GM19452 (cell line): ENCODE measurements around the gene C2orf81.
"Not testable (repeated sequence)": the region's sequence is repeated elsewhere in the genome, so short reads cannot be mapped to it uniquely, and the experiment has no call there.

ENCODE experiments used
- ATAC-seq: cut with Tn5 transposase; IDR thresholded peaks from one replicate; pipeline ENCODE4 v1.9.1; 2021; ENCODE audit not compliant: unreplicated experiment

C2orf81 gene

DNA sequence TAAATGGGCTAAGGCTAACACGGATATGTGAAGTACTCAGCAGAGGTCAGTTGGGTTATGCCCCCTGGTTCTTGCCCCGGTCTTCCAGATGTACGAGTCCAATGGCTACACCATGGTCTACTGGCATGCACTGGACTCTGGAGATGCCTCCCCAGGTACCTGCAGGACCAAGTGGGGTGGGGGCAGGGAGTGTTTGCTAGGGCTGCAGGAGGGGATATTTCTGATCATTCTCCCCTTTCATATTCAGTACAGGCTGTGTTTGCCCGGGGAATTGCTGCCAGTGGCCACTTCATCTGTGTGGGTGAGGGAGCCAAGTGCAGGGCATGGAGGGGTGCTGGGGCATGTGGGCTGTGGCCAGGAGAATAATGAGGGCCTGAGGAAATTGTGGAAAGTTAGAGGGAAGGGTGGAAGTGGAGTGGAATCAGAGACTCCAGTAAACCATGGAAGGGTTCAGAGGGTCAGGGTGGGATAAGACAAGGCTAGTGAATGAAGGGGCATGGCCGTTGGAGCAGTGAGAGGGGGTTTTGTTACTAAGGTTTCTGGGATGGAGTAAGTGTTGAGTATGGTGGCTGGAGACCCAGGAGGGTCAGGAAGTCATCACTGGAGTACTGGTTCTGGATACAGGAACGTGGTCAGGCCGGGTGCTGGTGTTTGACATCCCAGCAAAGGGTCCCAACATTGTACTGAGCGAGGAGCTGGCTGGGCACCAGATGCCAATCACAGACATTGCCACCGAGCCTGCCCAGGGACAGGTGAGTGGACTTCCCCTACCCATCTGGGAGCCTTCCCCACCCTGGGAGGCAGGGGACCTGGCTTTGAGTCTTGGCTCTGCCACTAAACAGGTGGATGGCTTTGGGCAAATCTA, 2.0 kb upstream of the C2orf81 start:
- no peak for ATAC-seq

- ATAC-seq = not testable (repeated sequence)
Measured at GRCh38 chr2:74420443-74421103, 846 bp downstream of the C2orf81 start.

DNA sequence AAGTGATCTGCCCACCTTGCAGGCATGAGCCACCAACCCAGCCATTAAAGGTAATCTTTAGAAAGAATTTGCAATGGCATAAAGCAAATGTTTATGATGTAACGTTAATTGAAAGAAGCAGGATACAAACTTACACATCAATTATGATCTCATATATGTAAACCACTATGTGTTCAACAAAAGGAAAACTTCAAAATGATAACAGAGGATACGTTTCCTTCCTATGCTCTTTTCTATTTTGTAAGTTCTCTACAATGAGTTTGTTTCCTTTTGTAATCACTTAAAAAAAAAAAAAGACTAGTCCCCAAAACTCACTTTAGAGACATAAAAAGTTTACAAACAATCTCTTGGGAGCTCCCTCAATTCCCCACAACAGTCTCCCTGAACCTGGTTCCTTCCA, 1.4 kb downstream of the C2orf81 start:
- ATAC-seq = no peak

- ATAC-seq = no peak
Measured at GRCh38 chr2:74419345-74419744, 2.1 kb downstream of the C2orf81 start.

- ATAC-seq = no peak
Measured at GRCh38 chr2:74418312-74418711, 3.1 kb downstream of the C2orf81 start.

GRCh38 chr2:74417763-74418162, 3.7 kb downstream of the C2orf81 start:
- ATAC-seq = no peak

- ATAC-seq = no peak
Measured at GRCh38 chr2:74417197-74417596, 4.2 kb downstream of the C2orf81 start.

DNA sequence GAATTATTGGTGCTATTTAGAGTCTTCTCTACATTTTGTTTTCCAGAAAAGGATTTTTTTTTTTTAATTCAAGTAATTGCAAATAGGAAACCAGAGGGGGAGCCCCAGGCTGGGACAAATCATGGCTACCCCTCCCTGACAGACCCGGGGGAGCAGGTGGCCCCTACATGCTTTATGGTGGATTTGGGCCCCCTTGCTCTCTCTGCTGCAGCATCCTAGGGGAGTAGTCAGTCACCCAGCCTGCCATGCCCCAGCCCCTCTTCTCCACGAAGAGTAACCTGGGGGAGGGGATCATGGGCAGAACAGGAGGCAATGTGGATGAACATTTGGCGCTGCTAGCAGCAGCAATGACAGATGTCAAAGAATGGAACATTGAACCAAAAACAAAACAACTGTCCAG, 4.6 kb downstream of the C2orf81 start:
- no peak for ATAC-seq

DNA sequence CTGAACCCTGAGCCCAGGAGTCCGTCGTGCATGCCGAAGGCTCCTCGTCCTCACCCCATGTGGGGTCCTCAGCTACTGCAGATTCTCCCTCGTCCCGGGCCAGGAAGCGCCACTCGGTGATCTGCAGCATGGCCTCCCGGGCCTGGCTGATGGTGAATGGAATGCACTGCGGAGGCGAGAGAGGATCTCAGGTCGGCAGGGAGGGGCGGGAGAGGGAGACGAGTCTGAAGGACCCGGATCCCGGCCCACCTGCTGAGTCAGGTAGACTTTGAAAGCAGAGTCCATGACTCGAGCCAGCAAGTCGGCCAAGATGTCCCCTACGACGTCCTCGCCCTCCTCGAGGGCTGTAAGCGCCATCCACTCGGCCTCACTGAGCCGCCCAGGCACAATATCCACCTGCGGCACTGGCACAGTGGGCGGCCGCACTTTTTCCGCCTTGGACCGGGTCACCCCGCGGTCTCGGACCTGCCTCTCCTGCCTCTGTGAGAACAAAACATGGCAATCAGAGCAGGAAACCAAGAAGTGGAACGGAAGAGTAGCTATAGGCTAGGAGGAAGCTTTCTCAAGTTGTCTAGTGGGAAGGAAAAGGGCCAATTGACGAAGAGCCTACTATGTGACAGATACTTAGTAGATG, 5.5 kb downstream of the C2orf81 start:
- ATAC-seq = no peak

GRCh38 chr2:74414881-74415761, 6.3 kb downstream of the C2orf81 start:
- ATAC-seq = no peak

GRCh38 chr2:74414441-74414840, 7.0 kb downstream of the C2orf81 start:
- no peak for ATAC-seq

DNA sequence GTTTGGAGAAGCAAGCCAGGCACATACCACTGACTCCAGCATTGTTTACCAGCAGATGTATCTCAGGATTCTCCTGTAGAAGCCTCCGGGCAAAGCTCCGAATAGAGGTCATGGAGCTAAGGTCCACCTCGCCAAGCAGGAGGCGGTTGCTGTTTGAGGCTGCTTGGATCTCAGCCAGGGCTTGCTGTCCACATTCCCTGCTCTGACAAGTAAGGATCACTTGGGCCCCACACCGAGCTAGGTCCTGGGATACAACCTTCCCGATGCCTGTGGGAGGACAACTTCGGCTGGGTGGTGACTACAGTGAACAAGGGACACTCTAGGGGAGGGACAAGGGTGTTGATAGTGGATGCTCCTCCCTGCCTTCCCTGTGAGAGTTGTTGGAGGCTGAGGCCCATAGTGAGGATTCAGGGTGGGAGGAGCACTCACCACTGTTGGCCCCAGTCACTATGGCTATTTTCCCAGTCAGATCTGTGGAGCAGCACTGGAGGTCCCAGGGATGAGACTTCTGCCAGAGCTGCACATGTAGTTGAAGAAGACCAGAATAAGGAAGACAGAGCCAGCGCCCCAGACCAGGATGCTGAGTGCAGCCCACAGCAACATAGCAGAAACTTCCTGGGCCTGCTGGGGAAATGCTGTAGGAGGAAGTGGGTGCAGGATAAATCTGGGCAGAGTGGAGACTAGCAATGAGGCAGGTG, 8.3 kb downstream of the C2orf81 start:
- no peak for ATAC-seq

DNA sequence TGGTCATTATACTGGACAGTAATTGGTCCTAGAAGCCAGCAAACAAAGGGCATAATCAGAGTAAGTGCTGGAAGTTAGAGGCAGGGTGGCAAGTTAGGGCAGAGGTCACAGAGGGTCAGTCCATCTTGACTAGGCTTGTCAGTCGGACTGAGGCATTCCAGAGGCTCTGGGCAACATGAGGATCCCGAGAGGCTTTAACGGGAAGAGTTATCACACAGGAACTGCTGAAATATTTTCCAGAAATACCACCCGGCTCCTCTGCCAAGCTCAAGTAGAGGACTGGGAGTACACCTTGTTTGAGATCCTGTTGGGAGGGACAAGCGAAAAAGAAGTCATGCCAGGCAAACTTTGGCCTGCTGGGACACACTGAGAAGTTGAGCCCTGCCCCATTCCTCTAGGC, 13.7 kb downstream of the C2orf81 start:
- no peak for ATAC-seq

- no peak for ATAC-seq
Measured at GRCh38 chr2:74406035-74406434, 15.4 kb downstream of the C2orf81 start.

GRCh38 chr2:74401891-74402290, 19.5 kb downstream of the C2orf81 start:
- ATAC-seq = no peak

- ATAC-seq = no peak
Measured at GRCh38 chr2:74399785-74400184, 21.6 kb downstream of the C2orf81 start.

DNA sequence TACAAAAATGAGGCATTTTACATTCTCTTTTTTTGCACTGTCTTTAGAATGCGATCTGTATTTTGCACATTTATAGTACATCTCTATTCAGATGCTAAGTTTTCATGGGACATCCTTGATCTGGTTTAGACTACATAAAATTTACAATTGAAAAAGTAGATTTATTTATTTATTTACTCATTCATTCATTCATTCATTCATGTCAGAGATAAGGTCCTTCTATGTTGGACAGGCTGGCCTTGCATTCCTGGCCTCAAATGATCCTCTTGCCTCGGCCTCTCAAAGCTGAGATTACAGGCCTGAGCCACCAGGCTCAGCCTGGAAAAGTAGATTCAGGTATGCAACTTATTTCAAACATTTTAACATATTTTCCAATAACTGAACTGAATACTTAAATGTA, 25.3 kb downstream of the C2orf81 start:
- no peak for ATAC-seq

DNA sequence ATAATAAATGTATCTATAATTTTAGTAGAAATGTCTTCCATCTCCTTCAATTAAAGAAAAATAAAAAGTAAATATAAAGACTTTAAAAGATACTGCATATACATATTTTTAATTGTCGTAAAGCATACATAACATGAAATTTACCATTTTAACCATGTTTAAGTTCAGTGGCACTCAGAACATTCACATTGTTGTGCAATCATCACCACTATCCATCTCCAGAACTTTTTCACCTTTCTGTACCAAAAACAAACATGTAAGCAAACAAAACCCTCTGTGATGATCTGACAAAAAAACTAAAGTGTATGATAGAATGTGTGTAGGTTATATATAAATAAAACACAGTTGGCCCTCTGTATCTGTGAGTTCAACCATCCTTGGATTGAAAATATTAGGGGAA, 27.9 kb downstream of the C2orf81 start:
- no peak for ATAC-seq

DNA sequence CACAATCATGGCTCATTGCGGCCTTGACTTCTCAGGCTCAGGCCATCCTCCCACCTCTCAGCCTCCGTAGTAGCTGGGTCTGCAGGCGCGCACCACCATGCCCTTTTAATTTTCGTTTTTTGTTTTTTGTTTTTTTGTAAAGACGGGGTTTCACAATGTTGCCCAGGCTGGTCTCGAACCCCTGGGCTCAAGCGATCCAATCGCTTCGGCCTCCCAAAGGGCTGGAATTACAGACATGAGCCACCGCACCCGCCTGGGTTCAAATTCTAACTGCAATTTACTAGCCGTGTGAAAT, 29.0 kb downstream of the C2orf81 start:
- no peak for ATAC-seq

DNA sequence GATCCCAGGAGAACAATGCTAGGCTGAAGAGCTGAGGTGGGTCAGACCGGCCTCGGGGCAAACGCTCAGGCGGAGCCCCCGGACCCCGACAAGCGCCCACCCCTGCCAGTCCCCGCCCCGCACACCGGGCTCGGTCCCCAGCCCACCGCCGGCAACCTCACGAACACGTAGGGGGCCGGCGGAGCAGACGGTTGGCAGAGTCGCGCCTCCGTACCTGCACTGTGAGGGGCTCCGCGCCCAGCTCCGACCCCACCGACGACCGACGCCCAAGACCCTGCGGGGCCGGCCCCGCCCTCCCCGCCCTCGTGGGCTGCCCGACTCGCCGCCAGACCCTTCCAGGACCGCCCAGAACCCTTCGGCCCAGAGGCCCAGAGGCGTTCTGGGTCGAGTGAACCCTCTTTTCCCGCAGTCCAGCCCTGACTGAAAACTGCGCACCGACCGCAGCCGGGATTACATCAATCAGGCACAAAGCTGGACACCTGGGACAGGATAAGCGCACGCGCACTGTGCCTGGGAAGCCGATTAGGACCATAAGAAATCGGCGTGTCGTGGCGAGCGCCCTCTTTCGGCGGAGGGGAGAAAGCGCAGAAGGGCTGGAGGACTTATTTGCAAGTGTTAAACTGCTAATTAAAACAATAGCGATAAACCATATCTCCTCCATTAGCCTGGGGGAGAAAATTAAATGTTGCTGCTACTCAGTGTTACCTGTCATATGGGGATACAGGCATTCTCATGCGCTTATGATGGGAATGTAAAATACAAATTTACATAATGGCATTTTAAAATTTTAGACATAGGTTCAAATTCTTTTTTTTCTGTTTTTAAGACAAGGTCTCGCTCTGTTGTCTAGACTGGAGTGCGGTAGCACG, 29.6 kb downstream of the C2orf81 start:
- peak; percentile 63 for ATAC-seq
